H9 (cell line): ENCODE data around the gene KRCC1. TPM values are rescaled to one million over a fixed set of nuclear protein-coding genes. Genes with fewer than 3 reads are reported as not detected.

Source experiments
- DNase-seq: peaks from one replicate; pipeline ENCODE4 v3.0.0-alpha.2; 2017
- H2AFZ ChIP-seq: one replicate; pipeline ENCODE4 v1.6.1; 2013; ENCODE audit warnings: mild to moderate bottlenecking, low read length, control low read depth, moderate library complexity
- H2AK5ac ChIP-seq: 2 replicates; pipeline ENCODE4 v1.6.1; 2013; ENCODE audit warnings: low read length, control low read depth, mixed read lengths; ENCODE audit not compliant: insufficient read length
- H2BK120ac ChIP-seq: one replicate; pipeline ENCODE4 v1.6.1; 2013; ENCODE audit warnings: low read depth, mild to moderate bottlenecking, low read length, control low read depth, inconsistent platforms; ENCODE audit not compliant: poor library complexity, severe bottlenecking
- H2BK12ac ChIP-seq: 2 replicates; pipeline ENCODE4 v1.6.1; 2013; ENCODE audit warnings: low read length, control low read depth, mixed read lengths, low read depth; ENCODE audit not compliant: insufficient read length
- H2BK15ac ChIP-seq: 2 replicates; pipeline ENCODE4 v1.6.1; 2013; ENCODE audit warnings: low read depth, low read length, control low read depth
- H2BK20ac ChIP-seq: one replicate; pipeline ENCODE4 v1.6.1; 2013; ENCODE audit warnings: low read depth, mild to moderate bottlenecking, low read length, control low read depth, inconsistent platforms; ENCODE audit not compliant: poor library complexity, severe bottlenecking
- H2BK5ac ChIP-seq: 2 replicates; pipeline ENCODE4 v1.6.1; 2013; ENCODE audit warnings: low read length, control low read depth, mixed read lengths; ENCODE audit not compliant: insufficient read length
- H3K14ac ChIP-seq: 2 replicates; pipeline ENCODE4 v1.6.1; 2013; ENCODE audit warnings: low read length, control low read depth; ENCODE audit not compliant: insufficient read depth
- H3K18ac ChIP-seq: 2 replicates; pipeline ENCODE4 v1.6.1; 2013; ENCODE audit warnings: low read depth, mild to moderate bottlenecking, mixed read lengths, low read length, control low read depth; ENCODE audit not compliant: insufficient read length
- H3K23ac ChIP-seq: 2 replicates; pipeline ENCODE4 v1.6.1; 2013; ENCODE audit warnings: low read length, control low read depth, mixed read lengths, low read depth; ENCODE audit not compliant: insufficient read length
- H3K23me2 ChIP-seq: 2 replicates; pipeline ENCODE4 v1.6.1; 2013; ENCODE audit warnings: low read depth, mild to moderate bottlenecking, mixed read lengths, low read length, control low read depth; ENCODE audit not compliant: insufficient read length, poor library complexity, severe bottlenecking
- H3K27ac ChIP-seq: 2 replicates; pipeline ENCODE4 v1.5.1; 2013; ENCODE audit warnings: low read length, control low read depth, mixed read lengths, low read depth; ENCODE audit not compliant: insufficient read length
- H3K27me3 ChIP-seq: 2 replicates; pipeline ENCODE4 v1.6.1; 2013; ENCODE audit warnings: low read length, control low read depth, inconsistent platforms; ENCODE audit not compliant: insufficient read depth
- H3K4ac ChIP-seq: 2 replicates; pipeline ENCODE4 v1.6.1; 2013; ENCODE audit warnings: low read depth, mild to moderate bottlenecking, control low read depth, inconsistent platforms, low read length, moderate library complexity
- H3K4me1 ChIP-seq: 2 replicates; pipeline ENCODE4 v1.6.1; 2013; ENCODE audit warnings: low read length, control low read depth, inconsistent platforms; ENCODE audit not compliant: insufficient read depth
- H3K4me2 ChIP-seq: 2 replicates; pipeline ENCODE4 v1.6.1; 2013; ENCODE audit warnings: low read length, control low read depth, mixed read lengths; ENCODE audit not compliant: insufficient read length, insufficient read depth
- H3K56ac ChIP-seq: 2 replicates; pipeline ENCODE4 v1.6.1; 2013; ENCODE audit warnings: low read depth, mild to moderate bottlenecking, mixed read lengths, low read length, control low read depth; ENCODE audit not compliant: insufficient read length
- H3K79me1 ChIP-seq: 2 replicates; pipeline ENCODE4 v1.6.1; 2013; ENCODE audit warnings: low read depth, mild to moderate bottlenecking, moderate library complexity, low read length, control low read depth, inconsistent platforms; ENCODE audit not compliant: insufficient read depth, poor library complexity, severe bottlenecking
- H3K79me2 ChIP-seq: 2 replicates; pipeline ENCODE4 v1.6.1; 2013; ENCODE audit warnings: low read length, control low read depth, inconsistent platforms; ENCODE audit not compliant: insufficient read depth
- H3K9ac ChIP-seq: 2 replicates; pipeline ENCODE4 v1.6.1; 2013; ENCODE audit warnings: low read length, control low read depth, mixed read lengths; ENCODE audit not compliant: insufficient read length; ENCODE audit errors: extremely low read depth
- H3K9me3 ChIP-seq: one replicate; pipeline ENCODE4 v1.6.1; 2013; ENCODE audit warnings: low read depth, low read length, inconsistent platforms; ENCODE audit not compliant: control insufficient read depth
- H3T11ph ChIP-seq: one replicate; pipeline ENCODE4 v1.6.1; 2013; ENCODE audit warnings: mild to moderate bottlenecking, low read length, control low read depth, inconsistent platforms
- H4K20me1 ChIP-seq: one replicate; pipeline ENCODE4 v1.6.1; 2013; ENCODE audit not compliant: control insufficient read depth, insufficient read length, insufficient read depth
- H4K5ac ChIP-seq: 2 replicates; pipeline ENCODE4 v1.6.1; 2013; ENCODE audit warnings: low read depth, mild to moderate bottlenecking, mixed read lengths, low read length, control low read depth; ENCODE audit not compliant: insufficient read length
- H4K8ac ChIP-seq: replicated peaks from 2 replicates; pipeline ENCODE4 v1.6.1; 2013; ENCODE audit warnings: low read length, control low read depth, mixed read lengths, low read depth; ENCODE audit not compliant: insufficient read length
- H4K91ac ChIP-seq: 2 replicates; pipeline ENCODE4 v1.6.1; 2013; ENCODE audit warnings: low read depth, mild to moderate bottlenecking, moderate library complexity, mixed read lengths, low read length, control low read depth; ENCODE audit not compliant: insufficient read length
- H3K27ac Mint-ChIP-seq, 3 experiments: 2 replicates in 2 of 3; 3 replicates in 1 of 3; pipeline ENCODE4 v1.8.0; 2020 to 2021; ENCODE audit warnings: mixed read lengths in 3 of 3, mild to moderate bottlenecking in 1 of 3, moderate library complexity in 1 of 3
- H3K27me3 Mint-ChIP-seq: 2 replicates; pipeline ENCODE4 v1.8.0; 2021; ENCODE audit warnings: low read depth, mild to moderate bottlenecking, moderate library complexity, mixed read lengths
- H3K36me3 Mint-ChIP-seq, 3 experiments: 2 replicates in 2 of 3; 3 replicates in 1 of 3; pipeline ENCODE4 v1.8.0; 2020 to 2021; ENCODE audit warnings: low read depth in 3 of 3, mixed read lengths in 3 of 3; ENCODE audit not compliant: insufficient read depth in 1 of 3
- H3K4me1 Mint-ChIP-seq, 2 experiments: 2 replicates each; pipeline ENCODE4 v1.8.0; 2020; ENCODE audit warnings: mixed read lengths in 2 of 2
- H3K4me3 Mint-ChIP-seq, 2 experiments: 2 replicates in 1 of 2; 3 replicates in 1 of 2; pipeline ENCODE4 v1.8.0; 2020 to 2021; ENCODE audit warnings: mild to moderate bottlenecking in 2 of 2, mixed read lengths in 2 of 2, moderate library complexity in 1 of 2
- H3K9me3 Mint-ChIP-seq, 2 experiments: 2 replicates in 1 of 2; 3 replicates in 1 of 2; pipeline ENCODE4 v1.8.0; 2020; ENCODE audit warnings: mild to moderate bottlenecking in 2 of 2, mixed read lengths in 2 of 2, moderate library complexity in 1 of 2
- CTCF ChIP-seq: fragments of 200-600 bp; sonication (generic); conservative IDR thresholded peaks from 3 replicates; pipeline ENCODE4 v1.8.0; 2021; ENCODE audit warnings: antibody characterized with exemption, mild to moderate bottlenecking
- WGBS: extraction: QIAGEN DNeasy Blood & Tissue Kit; methylation state at CpG from one replicate; pipeline ENCODE4 v1.1.7; 2013; ENCODE audit warnings: missing lambda C conversion rate, low lambda C conversion rate, mixed read lengths; ENCODE audit not compliant: insufficient read length; ENCODE audit errors: extremely low coverage; 5-methylcytosine and 5-hydroxymethylcytosine counted together
- total RNA-seq: library from RNA; stranded (reverse); gene quantifications from 2 replicates; pipeline ENCODE4 v1.2.1, GENCODE V29; 2021

KRCC1 gene
- total RNA-seq, 1 experiment from 2014 or later = 8.2 TPM

DNA sequence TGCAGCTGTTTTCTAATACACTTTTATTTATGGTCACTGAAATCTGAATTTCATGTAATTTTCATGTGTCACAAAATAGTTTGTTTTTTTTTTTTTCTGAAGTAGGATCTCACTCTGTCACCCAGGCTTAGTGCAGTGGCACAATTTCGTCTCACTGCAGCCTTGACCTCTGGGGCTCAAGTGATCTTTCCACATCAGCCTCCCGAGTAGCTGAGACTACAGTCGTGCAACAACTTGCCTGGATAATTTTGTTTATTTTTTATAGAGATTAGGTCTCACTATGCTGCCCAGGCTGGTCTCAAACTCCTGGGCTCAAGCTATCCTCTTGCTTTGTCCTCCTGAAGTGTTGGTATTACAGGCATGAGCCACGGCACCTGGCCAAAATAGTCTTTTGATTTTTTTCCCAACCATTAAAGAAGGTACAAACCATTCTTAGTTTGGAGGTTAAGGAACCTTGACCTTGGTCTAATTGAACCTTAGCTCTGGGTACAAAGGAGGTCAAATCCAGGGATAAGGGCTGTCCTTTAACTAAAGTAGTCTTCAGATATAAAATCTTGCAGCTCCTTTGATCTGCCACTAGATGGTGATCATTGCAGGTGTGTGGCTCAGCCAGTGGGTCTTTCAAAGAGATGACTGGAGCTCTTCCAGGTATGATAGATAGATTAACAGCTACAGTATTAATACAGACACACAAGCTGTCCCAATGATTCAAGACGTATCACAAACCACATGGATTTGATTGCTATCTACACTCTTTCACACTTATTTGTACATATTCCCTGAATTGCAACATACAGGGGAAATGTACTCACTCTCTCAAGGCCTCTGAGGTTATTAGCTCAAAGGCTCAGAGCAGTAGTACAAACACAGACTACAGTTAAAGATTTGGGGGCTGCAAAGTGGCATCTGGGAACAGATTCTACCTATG, 4.7 kb upstream of the KRCC1 start:
- Histone ChIP-seq H3K79me2 (no peaks in the 10 kb centered on the region), H2BK12ac (no peak overlapping the region), H2BK15ac (no peak overlapping the region), H3K14ac (no peak overlapping the region), H3K27me3 (no peaks in the 10 kb centered on the region), H4K91ac (no peak overlapping the region), H3K23me2 (no peaks in the 10 kb centered on the region), H3K79me1 (no peaks in the 10 kb centered on the region), H4K5ac (no peak overlapping the region), H4K20me1 (no peaks in the 10 kb centered on the region), H4K8ac (no peak overlapping the region), H3K9me3 (no peaks in the 10 kb centered on the region), H3K9ac (no peak overlapping the region), H2AFZ (no peak overlapping the region), H3K4ac (no peak overlapping the region), H3T11ph (no peak overlapping the region), H2AK5ac (no peak overlapping the region), H3K4me1 (no peaks in the 10 kb centered on the region), H3K56ac (no peak overlapping the region), H3K18ac (no peak overlapping the region), H2BK5ac (no peak overlapping the region), H3K27ac (no peak overlapping the region), H2BK20ac (no peak overlapping the region), H2BK120ac (no peak overlapping the region), H3K4me2 (no peak overlapping the region), H3K23ac (no peak overlapping the region)
- Mint-ChIP-seq H3K27ac (no peak overlapping the region), H3K4me1 (peaks cover 21 to 30% of the 10 kb centered on the region in 2 experiments), H3K4me3 (no peak overlapping the region), H3K9me3 (no peaks in the 10 kb centered on the region; a peak in 1 of 5 replicates), H3K27me3 (no peaks in the 10 kb centered on the region), H3K36me3 (no peaks in the 10 kb centered on the region; a peak in 1 of 7 replicates)
- no peak for DNase-seq
- WGBS = no CpG with 5 or more reads among the region's 5 CpGs
- TF ChIP-seq CTCF = peak; percentile 88
